GM12865 (cell line): ENCODE data around the gene STAG2.
"Not testable (repeated sequence)": the region's sequence is repeated elsewhere in the genome, so short reads cannot be mapped to it uniquely, and the experiment has no call there.

ENCODE experiments used
- DNase-seq: peaks from one replicate; pipeline ENCODE4 v3.0.0; 2010; ENCODE audit warnings: low read depth
- H3K4me3 ChIP-seq: 2 replicates; pipeline ENCODE4 v1.5.1; 2011; ENCODE audit warnings: mild to moderate bottlenecking, low read depth, low read length, control low read depth
- TF ChIP-seq, protein P1 (sequence below): IDR thresholded peaks from 2 replicates; pipeline ENCODE4 v1.5.1; 2011; ENCODE audit warnings: low read length, control low read depth, low read depth, inconsistent platforms; ENCODE audit not compliant: insufficient read depth; ENCODE audit errors: missing control alignments

The STAG2 gene

DNA sequence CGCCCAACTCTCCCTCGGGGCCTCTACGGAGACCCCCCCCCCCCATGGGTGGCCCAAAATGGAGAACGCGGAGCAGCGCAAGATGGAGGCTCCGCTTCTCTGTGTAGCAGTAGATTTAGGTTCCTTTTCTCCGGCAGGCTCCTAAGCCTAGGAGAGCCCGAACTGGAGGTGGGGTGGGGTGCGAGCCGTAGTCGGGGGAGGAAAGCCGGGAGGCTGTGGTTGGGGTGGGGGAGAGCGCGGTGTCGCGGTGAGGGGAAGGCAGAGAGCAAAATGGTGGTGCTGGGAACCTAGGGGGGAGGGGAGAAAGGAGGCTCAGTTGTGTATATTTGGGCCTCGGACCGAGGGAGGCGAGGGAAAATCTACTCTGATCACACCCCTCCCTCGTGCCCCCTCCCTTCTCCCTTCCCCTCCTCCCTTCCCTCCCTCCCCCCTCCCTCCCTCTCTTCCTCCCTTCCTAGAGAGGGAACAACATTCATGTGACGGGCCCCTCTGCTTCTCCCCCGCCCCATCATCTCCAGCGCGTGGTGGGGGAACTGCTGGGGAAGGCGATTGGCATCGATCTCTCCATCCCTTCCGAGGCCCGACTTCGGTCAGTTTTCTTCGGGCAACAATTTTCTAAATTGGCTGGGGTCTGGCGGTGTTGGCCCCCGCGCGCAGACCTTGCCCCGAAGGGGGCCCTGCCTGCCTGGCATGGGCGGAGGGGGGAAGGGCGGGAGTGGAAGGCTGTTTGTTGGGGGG, at the start of gene STAG2:
STAG2 (plus strand) TSS at position 439 of the 738 bp plus-strand sequence. CDS start 60,922 bp downstream, outside the sequence.
- TF ChIP-seq, protein P1, sequence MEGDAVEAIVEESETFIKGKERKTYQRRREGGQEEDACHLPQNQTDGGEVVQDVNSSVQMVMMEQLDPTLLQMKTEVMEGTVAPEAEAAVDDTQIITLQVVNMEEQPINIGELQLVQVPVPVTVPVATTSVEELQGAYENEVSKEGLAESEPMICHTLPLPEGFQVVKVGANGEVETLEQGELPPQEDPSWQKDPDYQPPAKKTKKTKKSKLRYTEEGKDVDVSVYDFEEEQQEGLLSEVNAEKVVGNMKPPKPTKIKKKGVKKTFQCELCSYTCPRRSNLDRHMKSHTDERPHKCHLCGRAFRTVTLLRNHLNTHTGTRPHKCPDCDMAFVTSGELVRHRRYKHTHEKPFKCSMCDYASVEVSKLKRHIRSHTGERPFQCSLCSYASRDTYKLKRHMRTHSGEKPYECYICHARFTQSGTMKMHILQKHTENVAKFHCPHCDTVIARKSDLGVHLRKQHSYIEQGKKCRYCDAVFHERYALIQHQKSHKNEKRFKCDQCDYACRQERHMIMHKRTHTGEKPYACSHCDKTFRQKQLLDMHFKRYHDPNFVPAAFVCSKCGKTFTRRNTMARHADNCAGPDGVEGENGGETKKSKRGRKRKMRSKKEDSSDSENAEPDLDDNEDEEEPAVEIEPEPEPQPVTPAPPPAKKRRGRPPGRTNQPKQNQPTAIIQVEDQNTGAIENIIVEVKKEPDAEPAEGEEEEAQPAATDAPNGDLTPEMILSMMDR, result no peak
- peak; percentile 80 for DNase-seq
- H3K4me3 ChIP-seq, result peak within 1 kb of the TSS; percentile 73

DNA sequence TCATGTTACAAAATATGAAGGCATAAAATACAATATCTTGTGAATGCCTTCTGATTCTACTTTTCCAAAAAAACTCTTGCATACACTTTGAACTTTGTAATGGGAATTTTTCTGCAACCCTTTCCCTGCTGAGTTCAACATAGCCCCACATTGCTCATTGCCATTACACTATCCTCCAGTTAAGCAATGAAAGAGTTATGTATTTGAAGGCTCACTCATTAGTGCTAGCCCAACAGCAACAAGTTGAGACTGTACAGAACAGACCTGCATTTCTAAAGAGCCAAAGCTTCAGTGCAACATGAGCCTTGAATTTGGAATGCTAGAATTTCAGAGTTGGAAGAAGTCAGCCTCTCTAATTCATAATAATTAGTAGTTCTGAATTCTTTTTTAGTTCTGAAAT, 44.4 kb upstream of the STAG2 start:
- DNase-seq, result no peak

DNA sequence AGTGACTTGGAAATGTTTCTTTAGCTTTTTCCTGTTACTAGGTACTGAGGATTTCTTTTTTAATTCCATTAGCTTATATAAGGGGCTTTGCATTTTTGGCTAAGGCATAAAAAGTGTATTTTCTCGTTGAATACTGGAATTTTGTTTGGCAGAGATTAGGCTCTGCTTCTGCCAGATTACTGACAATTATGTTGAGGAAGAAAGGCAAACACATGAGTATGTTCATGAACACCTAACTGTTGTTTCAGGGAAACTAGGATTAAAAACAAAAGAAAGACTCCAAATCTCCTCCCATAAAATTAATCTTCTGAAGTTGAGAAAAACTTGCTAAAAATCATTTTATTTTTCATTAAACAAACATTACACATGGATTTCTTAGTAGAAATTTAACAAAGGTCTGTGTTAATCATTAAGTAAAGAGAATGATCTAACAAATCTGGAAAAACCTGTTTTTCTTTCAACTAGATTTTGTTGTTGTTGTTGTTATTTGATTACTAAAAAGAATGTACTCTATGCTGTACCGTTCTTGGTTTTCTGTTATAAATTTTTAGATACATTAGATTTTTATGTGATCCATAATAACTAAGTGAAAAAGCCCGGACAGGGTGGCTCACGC, 43.3 kb upstream of the STAG2 start:
- TF ChIP-seq, protein P1, result no peak
- H3K4me3 ChIP-seq, result no peak overlapping the region
- no peak for DNase-seq

More for the DNA sequence above, 44.4 kb upstream of the STAG2 start:
- H3K4me3 ChIP-seq, result no peak overlapping the region
- TF ChIP-seq, protein P1, result no peak

DNA sequence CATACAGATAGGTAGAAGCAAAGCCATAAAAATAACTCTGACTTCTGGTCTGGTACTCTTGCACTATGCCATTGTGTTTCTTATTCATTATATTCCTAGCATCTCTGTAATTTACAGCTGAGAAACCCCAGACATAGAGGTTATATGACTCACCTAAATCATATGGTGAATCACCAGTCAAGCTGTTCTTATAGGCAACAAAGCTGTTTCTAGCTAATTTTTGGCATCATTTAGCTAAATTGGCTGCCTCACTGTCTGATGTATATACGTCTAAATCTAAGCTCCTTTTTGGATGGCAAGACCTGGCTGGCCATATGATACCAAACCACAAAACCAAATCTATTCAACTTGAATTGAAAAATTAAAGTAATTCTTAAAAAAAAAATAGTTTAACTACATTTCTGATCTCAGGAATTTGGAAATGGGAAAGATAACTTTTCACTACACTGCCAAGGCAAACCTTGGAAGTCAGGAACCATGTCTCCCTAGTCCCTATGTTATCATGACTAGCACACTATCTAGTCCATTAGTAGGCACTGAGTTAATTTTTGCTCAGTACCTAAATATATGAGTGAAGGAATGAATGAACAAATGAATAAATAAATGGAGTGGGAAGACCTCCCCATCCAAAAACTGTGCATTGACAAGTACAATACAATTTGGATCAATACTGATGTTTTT, 41.3 kb upstream of the STAG2 start:
- TF ChIP-seq, protein P1, result no peak
- H3K4me3 ChIP-seq, result no peak overlapping the region
- no peak for DNase-seq

DNA sequence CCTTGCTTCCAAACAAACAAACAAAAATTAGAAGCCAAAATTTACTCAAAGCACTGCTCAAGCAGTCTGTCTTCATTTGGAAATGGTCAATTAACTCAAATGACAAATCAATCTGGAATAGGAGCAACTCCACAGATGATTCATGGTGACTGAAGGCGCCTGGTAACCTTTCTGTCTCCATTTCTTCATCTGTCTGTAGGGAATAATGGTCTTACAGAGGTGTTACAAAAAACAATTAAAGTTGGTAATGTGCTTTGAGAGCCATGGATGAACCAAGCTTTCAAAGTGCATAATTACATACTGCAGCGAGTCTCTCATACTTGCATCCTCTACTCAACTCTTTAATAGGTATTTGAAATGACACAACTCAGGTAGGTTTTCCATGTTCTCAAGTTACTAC, 38.3 kb upstream of the STAG2 start:
- DNase-seq, result no peak
- TF ChIP-seq, protein P1, result no peak
- no peak overlapping the region for H3K4me3 ChIP-seq

DNA sequence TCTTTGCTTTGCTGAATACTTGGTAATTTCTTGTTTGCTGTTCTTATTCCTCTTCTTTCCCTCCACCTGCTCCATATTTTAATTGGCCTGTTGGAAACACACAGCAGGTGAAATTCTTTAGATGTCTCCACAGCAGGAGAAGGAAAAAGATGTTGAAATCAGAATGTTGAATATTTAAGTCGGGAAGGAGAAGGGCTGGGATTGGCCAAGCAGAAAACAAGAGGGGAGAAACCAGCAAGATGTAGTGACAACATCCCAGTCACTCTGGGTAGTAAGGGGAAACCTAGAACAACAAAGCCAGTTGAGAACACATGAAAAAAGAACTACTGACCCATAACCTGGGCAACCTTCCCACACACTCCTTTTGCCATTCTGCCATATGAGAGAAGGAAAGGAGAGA, 37.3 kb upstream of the STAG2 start:
- H3K4me3 ChIP-seq, result no peak overlapping the region
- TF ChIP-seq, protein P1, result no peak
- no peak for DNase-seq

DNA sequence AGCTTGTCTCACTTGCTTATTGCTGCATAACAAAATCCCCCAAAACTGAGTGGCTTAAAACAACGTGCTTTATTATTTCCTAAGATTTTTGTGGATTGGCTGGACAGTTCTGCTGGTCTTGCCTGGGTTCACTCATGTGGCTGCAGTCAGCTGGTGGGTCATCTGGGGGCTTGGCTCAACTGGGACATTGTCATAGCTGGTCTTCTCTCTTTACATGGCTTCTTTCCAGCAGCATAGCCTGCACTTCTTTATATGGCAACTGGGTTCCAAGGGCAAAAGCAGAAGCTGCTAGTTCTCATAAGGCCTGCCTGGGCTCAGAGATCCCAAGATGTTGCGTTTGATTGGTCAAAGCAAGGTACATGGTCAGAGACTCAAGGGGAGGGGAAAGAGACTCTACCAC, 33.7 kb upstream of the STAG2 start:
- no peak for DNase-seq
- H3K4me3 ChIP-seq, result no peak overlapping the region
- TF ChIP-seq, protein P1, result no peak

DNA sequence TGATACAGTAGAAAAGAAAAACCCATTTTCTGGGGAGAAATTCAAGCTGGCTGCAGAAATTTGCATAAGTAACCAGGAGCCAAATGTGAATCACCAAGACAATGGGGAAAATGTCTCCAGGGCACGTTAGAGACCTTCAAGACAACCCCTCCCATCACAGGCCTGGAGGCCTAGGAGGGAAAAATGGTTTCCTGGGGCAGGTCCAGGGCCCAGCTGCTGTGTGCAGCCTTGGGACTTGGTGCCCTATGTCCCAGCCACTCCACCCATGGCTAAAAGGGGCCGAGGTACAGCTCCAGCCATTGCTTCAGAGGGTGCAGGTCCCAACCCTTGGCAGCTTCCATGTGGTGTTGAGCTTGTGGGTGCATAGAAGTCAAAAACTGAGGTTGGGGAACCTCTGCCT, 29.5 kb upstream of the STAG2 start:
- not testable (repeated sequence) for H3K4me3 ChIP-seq, DNase-seq
